HepG2 (cell line): ENCODE measurements around the gene CCDC88A. TPM values are rescaled to one million over a fixed set of nuclear protein-coding genes. Genes with fewer than 3 reads are reported as not detected.

Experiments
- BHLHE40 ChIP-seq: IDR thresholded peaks from 2 replicates; pipeline ENCODE4 v1.6.1; 2011; ENCODE audit warnings: low read length, improper control_type of control experiment
- PLRG1 ChIP-seq: fragments of 450-650 bp; conservative IDR thresholded peaks from 2 replicates; pipeline ENCODE4 v1.6.1; 2016
- RBM22 ChIP-seq: fragments of 200-400 bp; formaldehyde crosslinking; optimal IDR thresholded peaks from 2 replicates; pipeline ENCODE3; 2017; ENCODE audit warnings: mild to moderate bottlenecking, low read length, moderate library complexity
- SNAPC4 ChIP-seq: sonication (generic); formaldehyde crosslinking; IDR thresholded peaks from 2 replicates; pipeline ENCODE4 v1.4.0; 2020; ENCODE audit warnings: mild to moderate bottlenecking, missing genetic modification reagents
- polyA plus RNA-seq, 8 experiments: library from polyadenylated mRNA; depleted of rRNA in 3 of 8; stranded (reverse) in 7 of 8; unstranded in 1 of 8; fragments of >200 nt; fragmentation: Illumina TruSeq in 4 of 8; extraction: Trizol in 4 of 8; gene quantifications; 2 replicates each; pipeline versions ENCODE4 v1.2.1 to v1.2.3, GENCODE V29; 2011 to 2016; ENCODE audit warnings: low read depth in 4 of 8, missing spikeins in 1 of 8, mixed read lengths in 1 of 8; ENCODE audit not compliant: insufficient read depth in 1 of 8
- total RNA-seq, 5 experiments: library from RNA; depleted of rRNA; stranded (reverse); fragments of >200 nt; fragmentation: Illumina TruSeq; extraction: Trizol; gene quantifications; 2 replicates each; pipeline ENCODE4 v1.2.3, GENCODE V29; 2016; ENCODE audit warnings: low read depth in 1 of 5
- TF ChIP-seq, protein P1 (sequence below): sonication (generic); formaldehyde crosslinking; IDR thresholded peaks from 2 replicates; pipeline ENCODE4 v1.5.0; 2020; ENCODE audit warnings: missing genetic modification reagents, mild to moderate bottlenecking, borderline replicate concordance
- TF ChIP-seq, protein P2 (sequence below): sonication (generic); formaldehyde crosslinking; IDR thresholded peaks from 2 replicates; pipeline ENCODE4 v1.5.0; 2020; ENCODE audit warnings: missing genetic modification reagents
- TF ChIP-seq, protein P3 (sequence below): sonication (generic); formaldehyde crosslinking; IDR thresholded peaks from 2 replicates; pipeline ENCODE4 v1.4.0; 2020; ENCODE audit warnings: mild to moderate bottlenecking, missing genetic modification reagents, borderline replicate concordance

Gene CCDC88A
- total and polyA plus RNA-seq, 2 of the 13 experiments (the other 11 are each of a cell fraction or from before 2014, with no cell fraction given) = 43.2 to 84.1 TPM

DNA sequence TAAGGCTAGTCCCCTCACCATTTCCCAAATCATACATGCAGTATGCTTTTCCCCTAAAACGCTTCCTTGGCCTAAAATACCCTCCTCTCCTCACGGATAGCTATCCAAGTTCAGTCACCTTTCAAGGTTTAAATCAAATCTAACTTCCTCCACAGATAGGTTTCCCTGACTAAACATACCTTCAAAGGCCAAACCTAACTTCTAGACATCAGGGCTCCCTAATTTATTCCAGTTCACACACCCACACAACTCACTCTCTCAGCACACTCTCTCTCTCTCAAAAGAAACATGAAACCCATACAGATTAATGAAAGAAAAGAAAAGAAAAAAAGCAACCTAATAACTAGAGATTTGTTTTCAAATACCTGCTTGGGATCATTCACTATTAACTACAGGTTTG is 14.5 kb downstream of the CCDC88A start (continued):
- TF ChIP-seq, protein P1, sequence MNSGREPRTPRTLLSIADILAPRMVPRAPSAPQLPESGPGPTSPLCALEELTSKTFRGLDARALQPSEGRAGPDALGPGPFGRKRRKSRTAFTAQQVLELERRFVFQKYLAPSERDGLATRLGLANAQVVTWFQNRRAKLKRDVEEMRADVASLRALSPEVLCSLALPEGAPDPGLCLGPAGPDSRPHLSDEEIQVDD (CRISPR knock-in tag) = no peak
- no peak for TF ChIP-seq PLRG1
- TF ChIP-seq, protein P2, sequence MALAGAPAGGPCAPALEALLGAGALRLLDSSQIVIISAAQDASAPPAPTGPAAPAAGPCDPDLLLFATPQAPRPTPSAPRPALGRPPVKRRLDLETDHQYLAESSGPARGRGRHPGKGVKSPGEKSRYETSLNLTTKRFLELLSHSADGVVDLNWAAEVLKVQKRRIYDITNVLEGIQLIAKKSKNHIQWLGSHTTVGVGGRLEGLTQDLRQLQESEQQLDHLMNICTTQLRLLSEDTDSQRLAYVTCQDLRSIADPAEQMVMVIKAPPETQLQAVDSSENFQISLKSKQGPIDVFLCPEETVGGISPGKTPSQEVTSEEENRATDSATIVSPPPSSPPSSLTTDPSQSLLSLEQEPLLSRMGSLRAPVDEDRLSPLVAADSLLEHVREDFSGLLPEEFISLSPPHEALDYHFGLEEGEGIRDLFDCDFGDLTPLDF (CRISPR knock-in tag) = no peak
- TF ChIP-seq, protein P3, sequence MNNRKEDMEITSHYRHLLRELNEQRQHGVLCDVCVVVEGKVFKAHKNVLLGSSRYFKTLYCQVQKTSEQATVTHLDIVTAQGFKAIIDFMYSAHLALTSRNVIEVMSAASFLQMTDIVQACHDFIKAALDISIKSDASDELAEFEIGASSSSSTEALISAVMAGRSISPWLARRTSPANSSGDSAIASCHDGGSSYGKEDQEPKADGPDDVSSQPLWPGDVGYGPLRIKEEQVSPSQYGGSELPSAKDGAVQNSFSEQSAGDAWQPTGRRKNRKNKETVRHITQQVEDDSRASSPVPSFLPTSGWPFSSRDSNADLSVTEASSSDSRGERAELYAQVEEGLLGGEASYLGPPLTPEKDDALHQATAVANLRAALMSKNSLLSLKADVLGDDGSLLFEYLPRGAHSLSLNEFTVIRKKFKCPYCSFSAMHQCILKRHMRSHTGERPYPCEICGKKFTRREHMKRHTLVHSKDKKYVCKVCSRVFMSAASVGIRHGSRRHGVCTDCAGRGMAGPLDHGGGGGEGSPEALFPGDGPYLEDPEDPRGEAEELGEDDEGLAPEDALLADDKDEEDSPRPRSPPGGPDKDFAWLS (CRISPR knock-in tag) = no peak
- TF ChIP-seq RBM22 = no peak
- no peak for TF ChIP-seq BHLHE40
- no peak for TF ChIP-seq SNAPC4 (CRISPR knock-in tag)
